NCI-H510A treated with DMSO at 0.1 percent for 48 hours (cell line): ENCODE results near the gene SYCN.

ENCODE experiments used
- DNase-seq: peaks from one replicate; lab custom pipeline; 2025; lab: John Stamatoyannopoulos, UW

The SYCN gene

DNA sequence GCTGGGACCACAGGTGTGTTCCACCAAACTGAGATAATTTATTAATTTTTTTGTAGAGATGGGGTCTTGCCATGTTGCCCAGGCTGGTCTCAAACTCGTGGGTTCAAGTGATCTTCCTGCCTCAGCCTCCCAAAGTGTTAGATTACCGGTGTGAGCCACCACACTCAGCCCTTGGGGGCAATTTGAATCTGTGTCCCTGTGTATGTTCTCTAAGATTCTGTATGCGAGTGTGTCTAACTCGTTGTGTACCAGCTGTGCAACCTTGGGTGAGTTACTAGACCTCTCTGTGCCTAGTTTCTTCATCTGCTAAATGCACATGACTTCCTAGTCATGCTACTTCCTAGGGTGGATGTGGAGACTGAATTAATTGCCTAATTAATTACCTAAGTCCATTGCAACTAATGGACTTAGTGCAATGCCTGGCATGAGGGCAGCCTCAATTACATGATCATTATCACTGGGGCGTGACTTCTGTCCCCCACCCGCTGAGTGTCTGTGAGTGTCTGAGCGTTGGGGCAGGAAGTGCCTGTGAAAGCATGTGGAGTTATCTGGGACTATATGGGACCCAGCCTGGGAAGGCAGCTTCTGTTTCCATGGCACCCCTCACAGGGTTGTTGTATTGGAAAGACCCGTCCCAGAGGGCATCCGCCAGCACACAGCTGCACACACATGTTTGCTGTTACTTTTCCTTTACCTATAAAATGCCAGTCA, 9.1 kb downstream of the SYCN start:
- no peak for DNase-seq

- no peak for DNase-seq
Measured at GRCh38 chr19:39193803-39194202, 10.3 kb downstream of the SYCN start.

GRCh38 chr19:39192846-39193245, 11.2 kb downstream of the SYCN start:
- DNase-seq, result no peak

DNA sequence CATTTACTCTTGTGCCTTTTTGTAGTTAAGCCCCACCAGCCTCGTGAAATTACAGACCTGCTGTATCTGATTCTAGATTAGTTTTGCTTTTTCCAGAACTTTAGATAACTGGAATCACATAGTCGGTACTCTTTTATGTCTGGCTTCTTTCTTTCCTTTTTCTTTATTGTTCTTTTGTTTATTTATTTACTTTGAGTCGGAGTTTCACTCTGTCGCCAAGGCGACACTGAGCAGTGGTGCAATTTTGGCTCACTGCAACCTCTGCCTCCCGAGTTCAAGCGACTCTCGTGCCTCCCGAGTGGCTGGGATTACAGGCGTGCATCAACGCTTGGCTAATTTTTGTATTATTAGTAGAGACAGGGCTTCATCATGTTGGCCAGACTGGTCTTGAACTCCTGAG, 13.3 kb downstream of the SYCN start:
- DNase-seq, result no peak

GRCh38 chr19:39188960-39189359, 15.1 kb downstream of the SYCN start:
- no peak for DNase-seq

- DNase-seq, result no peak
Measured at GRCh38 chr19:39187552-39187943, 16.5 kb downstream of the SYCN start.

DNA sequence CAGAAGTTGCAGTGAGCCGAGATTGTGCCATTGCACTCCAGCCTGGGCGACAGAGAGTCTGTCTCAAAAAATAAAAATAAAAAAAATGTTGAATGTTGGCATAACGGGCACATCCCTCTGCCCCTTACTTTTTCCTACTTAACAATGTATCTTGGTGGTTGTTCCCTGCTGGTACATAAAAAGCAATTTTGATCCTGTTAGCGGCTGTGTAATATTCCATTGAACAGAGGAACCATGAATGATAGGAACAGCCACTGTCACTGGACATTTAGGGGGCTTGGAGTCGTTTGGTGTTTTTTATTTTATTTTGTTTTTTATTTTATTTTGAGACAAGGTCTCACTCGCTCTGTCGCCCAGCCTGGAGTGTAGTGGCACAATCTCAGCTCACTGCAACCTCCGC, 17.7 kb downstream of the SYCN start:
- DNase-seq, result no peak

GRCh38 chr19:39183104-39183503, 21.0 kb downstream of the SYCN start:
- DNase-seq, result no peak

DNA sequence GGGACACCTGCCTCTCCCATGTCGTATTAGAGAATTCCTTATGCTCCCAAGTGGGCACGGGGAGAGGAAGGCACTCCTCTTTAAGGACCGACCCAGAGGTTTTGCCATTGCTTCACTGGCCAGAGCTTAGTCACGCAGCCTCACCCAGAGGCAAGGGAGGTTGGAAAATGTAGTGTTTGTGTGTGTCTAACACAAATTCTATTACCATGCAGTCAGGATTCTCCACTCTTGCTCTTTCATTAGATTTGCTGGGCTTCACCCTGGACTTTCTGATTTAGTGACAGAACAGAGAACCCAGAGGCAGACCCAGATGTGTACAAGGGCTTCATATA, 21.9 kb downstream of the SYCN start:
- DNase-seq, result no peak

DNA sequence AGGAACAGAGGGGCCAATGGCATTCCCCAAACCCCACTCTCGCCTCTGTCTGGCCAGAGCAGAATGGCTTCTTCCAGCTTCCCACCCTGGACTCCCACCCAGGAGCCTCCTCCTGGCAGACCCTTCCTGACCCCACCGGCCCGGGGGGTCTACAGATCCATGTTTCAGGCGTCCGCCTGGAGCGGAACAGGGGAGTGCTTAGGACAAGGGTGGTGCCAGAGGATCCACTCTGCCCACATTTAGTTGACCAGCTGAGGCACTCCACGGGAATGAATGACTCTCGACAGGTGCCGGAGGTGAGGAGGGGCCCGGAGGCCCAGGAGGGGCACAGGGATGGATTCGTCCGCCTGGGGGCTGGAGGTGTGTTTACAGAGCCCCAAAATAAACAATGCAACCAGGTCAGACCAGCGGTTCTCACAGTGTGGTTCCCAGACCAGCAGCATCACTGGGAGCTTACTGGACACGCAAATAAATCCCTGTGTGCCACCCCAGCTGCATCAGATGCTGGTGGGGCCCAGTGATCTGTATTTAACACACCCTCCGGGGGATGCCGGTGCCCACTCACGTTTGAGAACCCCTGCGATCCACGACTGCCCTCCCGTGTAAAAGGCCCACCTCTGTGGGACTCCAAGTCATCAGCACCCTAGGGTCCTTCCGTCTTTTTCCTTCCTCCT, 22.4 kb downstream of the SYCN start:
- no peak for DNase-seq

DNA sequence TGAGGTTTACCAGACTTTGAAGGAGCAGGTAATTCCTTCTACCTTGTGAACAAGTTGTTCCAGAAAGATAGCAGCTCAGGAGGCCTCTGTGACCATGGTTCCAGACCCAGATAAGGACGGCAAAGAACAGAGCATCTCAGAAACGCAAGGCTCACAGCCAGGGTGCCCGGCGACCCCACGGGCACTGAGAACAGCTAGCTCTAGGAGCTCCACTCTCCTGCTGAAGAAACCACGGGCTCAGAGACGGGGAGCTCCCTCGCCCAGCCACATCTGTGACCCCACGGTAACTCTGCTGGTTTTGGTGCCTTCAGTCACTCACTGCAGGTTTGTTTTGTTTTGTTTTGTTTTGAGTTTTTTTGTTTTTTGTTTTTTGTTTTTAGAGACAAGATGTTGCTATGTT, 23.3 kb downstream of the SYCN start:
- no peak for DNase-seq

- no peak for DNase-seq
Measured at GRCh38 chr19:39179754-39180153, 24.3 kb downstream of the SYCN start.

DNA sequence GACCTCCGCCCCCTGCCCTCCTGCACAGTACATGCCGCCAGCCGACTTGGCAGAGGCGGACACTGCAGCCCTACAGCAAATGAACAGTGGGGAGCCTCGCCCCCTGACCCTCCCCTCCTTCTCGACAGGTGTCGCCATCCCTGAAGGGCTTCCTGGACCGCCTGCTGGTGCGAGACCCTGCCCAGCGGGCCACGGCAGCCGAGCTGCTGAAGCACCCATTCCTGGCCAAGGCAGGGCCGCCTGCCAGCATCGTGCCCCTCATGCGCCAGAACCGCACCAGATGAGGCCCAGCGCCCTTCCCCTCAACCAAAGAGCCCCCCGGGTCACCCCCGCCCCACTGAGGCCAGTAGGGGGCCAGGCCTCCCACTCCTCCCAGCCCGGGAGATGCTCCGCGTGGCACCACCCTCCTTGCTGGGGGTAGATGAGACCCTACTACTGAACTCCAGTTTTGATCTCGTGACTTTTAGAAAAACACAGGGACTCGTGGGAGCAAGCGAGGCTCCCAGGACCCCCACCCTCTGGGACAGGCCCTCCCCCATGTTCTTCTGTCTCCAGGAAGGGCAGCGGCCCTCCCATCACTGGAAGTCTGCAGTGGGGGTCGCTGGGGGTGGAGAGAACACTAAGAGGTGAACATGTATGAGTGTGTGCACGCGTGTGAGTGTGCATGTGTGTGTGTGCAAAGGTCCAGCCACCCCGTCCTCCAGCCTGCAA, 25.6 kb downstream of the SYCN start:
- DNase-seq, result no peak

- no peak for DNase-seq
Measured at GRCh38 chr19:39177736-39178135, 26.3 kb downstream of the SYCN start.

DNA sequence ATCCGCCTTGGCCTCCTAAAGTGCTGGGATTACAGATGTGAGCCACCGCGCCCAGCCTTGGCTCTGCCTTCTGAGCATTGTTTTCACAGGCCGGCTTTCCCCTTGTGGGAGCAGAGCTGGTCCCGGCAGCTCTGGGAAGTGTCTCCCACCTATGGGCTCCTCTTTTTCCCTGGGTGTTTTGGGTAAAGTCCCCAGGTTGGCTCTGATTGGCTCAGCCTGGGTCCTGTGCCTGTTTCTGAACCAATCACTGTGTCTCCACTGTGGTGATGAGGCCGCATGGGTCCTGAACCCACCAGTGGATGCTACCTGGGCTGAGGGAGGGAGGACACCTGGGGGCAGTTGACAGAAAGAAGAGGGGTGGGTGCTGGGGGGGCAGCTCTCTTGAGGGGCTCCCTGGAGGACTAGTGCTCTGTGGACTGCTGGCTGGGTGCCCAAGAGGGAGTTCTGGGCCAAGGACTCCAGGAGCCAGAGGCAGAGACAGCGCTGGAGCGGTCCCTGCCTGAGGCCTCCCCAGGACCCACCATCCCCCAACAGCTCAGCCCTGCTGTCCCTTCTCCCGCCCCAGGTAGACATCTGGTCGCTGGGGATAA, 26.9 kb downstream of the SYCN start:
- no peak for DNase-seq

- no peak for DNase-seq
Measured at GRCh38 chr19:39175564-39175963, 28.5 kb downstream of the SYCN start.

DNA sequence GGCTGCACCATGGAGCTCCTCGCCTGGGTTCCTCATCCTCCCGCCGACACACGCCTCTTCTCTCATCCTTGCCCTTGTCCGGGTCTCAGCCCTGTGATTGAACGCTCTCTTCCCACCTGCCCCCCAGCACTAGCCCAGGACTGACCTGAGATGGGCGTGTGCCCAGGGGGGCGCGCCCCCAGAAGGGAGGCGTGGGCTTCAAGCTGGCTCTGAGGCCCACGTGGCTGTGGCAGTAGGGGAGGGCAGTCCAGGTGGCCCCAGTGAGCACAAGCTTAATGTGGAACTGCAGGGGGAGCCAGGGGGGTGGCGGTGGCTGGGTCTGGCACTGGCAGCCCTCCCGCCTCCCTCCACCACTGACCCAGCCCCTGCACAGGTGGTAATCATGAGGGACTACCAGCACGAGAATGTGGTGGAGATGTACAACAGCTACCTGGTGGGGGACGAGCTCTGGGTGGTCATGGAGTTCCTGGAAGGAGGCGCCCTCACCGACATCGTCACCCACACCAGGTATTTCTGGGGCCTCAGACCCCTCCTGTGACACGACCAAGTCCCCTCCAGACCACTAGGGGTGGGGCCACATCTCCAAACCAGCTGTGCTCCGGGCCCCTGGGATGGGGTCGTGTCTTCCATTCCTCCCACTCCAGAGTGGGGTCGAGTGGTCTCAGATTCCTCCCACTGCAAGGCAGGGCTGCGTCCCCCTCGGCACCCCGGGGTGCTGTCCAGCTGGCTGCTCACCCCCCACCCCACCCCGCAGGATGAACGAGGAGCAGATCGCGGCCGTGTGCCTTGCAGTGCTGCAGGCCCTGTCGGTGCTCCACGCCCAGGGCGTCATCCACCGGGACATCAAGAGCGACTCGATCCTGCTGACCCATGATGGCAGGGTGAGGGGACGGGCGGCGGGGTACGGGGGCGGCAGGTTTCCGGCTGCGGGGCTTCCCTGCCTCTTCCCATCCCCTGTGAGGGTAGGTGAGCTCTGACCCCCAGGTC, 29.2 kb downstream of the SYCN start:
- DNase-seq, result no peak

DNA sequence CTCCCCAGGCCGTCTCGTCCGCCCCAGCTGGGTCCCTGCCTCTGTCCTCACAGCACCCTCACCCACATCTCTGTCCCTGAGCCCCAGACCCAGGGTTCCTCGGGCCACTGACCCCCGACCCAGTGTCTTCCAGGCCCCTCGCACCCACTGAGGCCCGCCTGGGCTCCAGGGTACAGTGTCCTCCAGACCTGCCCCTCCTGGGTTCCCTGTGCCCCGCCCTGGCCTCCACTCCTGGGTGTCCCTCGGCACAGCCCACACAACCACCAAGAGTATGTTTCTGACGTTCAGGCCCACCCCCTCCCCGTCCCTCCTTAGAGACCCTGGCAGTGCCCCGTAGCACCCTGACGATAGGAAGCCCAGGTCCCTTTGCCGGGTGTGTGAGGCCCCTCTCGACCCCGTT, 29.9 kb downstream of the SYCN start:
- DNase-seq, result no peak

GRCh38 chr19:39173502-39173991, 30.5 kb downstream of the SYCN start:
- DNase-seq, result no peak

GRCh38 chr19:39172700-39173501, 31.2 kb downstream of the SYCN start:
- DNase-seq, result no peak
